Parathyroid adenoma (tissue), 2 donors: ENCODE results near the gene XPC.

Source experiments
- H2AFZ ChIP-seq: fragments of 300-600 bp; sonication (generic); one replicate; pipeline ENCODE4 v1.7.0; 2017; ENCODE audit warnings: antibody characterized with exemption, mild to moderate bottlenecking
- H3K27ac ChIP-seq: fragments of 300-600 bp; sonication (generic); one replicate; pipeline ENCODE4 v1.7.0; 2017
- H3K27me3 ChIP-seq: fragments of 300-600 bp; sonication (generic); one replicate; pipeline ENCODE4 v1.7.0; 2017; ENCODE audit warnings: low read length; ENCODE audit not compliant: control insufficient read depth, insufficient read depth
- H3K36me3 ChIP-seq: fragments of 300-600 bp; sonication (generic); one replicate; pipeline ENCODE4 v1.7.0; 2017; ENCODE audit warnings: low read length; ENCODE audit not compliant: control insufficient read depth, insufficient read depth
- H3K4me1 ChIP-seq: fragments of 300-600 bp; sonication (generic); one replicate; pipeline ENCODE4 v1.7.0; 2017; ENCODE audit warnings: control low read depth
- H3K4me2 ChIP-seq: fragments of 300-600 bp; sonication (generic); one replicate; pipeline ENCODE4 v1.7.0; 2017; ENCODE audit warnings: low read length
- H3K4me3 ChIP-seq: fragments of 300-600 bp; sonication (generic); one replicate; pipeline ENCODE4 v1.7.0; 2017; ENCODE audit warnings: low read depth, low read length
- H3K79me2 ChIP-seq: fragments of 300-600 bp; sonication (generic); one replicate; pipeline ENCODE4 v1.7.0; 2017; ENCODE audit warnings: control low read depth
- H3K9ac ChIP-seq: fragments of 300-600 bp; sonication (generic); one replicate; pipeline ENCODE4 v1.7.0; 2017; ENCODE audit warnings: mild to moderate bottlenecking
- H3K9me3 ChIP-seq: fragments of 300-600 bp; sonication (generic); one replicate; pipeline ENCODE4 v1.7.0; 2017; ENCODE audit warnings: low read length; ENCODE audit not compliant: control insufficient read depth
- TF ChIP-seq, protein P1 (sequence below): fragments of 300-600 bp; sonication (generic); IDR thresholded peaks from one replicate; pipeline ENCODE4 v1.7.0; 2017; ENCODE audit warnings: antibody characterized with exemption, mild to moderate bottlenecking
- donor health status: primary hyperparathyroidism.

XPC gene

DNA sequence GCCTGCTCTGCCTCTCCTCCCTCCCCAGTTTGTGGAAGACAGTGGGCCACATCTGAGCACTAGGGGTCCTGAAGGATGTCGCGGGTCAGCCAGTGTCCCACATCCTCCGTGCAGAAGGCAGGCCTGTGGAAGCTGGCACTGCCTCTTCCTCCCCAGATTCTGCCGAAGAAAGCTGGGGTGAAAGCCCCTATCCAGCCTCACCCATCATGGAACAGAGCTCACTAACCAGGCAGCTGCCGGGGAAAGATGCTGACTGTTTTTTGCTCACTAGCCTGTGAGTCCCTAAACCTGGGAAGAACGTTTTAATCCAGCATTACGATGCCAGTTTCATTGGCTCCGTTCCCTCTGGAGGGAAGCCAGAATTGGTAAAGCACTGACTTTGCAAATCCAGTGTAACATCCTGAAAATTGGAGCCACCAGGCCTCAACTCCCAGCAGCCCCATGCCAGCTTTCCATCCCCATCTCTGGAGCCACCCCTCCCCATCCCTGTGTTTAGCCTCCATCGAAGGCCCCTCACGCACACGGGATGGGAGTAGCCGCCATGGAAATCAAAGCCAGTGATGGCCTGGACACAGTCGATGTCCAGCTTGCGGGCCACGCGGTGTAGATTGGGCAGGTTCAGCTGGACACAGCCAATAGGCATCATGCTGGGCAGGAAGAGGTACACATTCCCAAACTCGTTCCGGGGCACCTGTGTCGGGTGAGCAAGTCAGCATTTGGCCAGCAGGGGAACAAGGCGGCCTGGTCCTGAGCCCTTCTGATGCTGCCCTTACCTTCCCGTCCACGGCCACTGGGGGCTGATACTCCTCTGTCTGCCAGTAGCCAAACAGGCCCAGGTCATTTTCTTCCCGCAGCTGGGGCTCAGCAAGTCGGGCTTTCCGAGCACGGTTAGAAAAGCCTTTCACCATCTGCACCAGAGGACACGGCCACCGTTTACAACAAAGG is 30.1 kb downstream of the XPC start:
- Histone ChIP-seq H3K27ac (no peak overlapping the region), H3K36me3 (no peaks in the 10 kb centered on the region)

GRCh38 chr3:14147617-14148016 is 30.8 kb downstream of the XPC start:
- H3K9ac ChIP-seq: no peak overlapping the region
- H3K79me2 ChIP-seq: no peaks in the 10 kb centered on the region
- no peaks in the 10 kb centered on the region for H3K36me3 ChIP-seq
- H2AFZ ChIP-seq: no peak overlapping the region
- TF ChIP-seq, protein P1, sequence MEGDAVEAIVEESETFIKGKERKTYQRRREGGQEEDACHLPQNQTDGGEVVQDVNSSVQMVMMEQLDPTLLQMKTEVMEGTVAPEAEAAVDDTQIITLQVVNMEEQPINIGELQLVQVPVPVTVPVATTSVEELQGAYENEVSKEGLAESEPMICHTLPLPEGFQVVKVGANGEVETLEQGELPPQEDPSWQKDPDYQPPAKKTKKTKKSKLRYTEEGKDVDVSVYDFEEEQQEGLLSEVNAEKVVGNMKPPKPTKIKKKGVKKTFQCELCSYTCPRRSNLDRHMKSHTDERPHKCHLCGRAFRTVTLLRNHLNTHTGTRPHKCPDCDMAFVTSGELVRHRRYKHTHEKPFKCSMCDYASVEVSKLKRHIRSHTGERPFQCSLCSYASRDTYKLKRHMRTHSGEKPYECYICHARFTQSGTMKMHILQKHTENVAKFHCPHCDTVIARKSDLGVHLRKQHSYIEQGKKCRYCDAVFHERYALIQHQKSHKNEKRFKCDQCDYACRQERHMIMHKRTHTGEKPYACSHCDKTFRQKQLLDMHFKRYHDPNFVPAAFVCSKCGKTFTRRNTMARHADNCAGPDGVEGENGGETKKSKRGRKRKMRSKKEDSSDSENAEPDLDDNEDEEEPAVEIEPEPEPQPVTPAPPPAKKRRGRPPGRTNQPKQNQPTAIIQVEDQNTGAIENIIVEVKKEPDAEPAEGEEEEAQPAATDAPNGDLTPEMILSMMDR: no peak
- no peaks in the 10 kb centered on the region for H3K9me3 ChIP-seq
- no peak overlapping the region for H3K4me2 ChIP-seq
- H3K27me3 ChIP-seq: no peaks in the 10 kb centered on the region
- H3K4me3 ChIP-seq: no peak overlapping the region
- no peak overlapping the region for H3K27ac ChIP-seq
- H3K4me1 ChIP-seq: no peaks in the 10 kb centered on the region

More for the DNA sequence above, 30.1 kb downstream of the XPC start:
- no peak overlapping the region for H2AFZ ChIP-seq
- H3K27me3 ChIP-seq: no peaks in the 10 kb centered on the region
- H3K9ac ChIP-seq: no peak overlapping the region
- H3K4me3 ChIP-seq: no peak overlapping the region
- no peak overlapping the region for H3K4me2 ChIP-seq
- no peaks in the 10 kb centered on the region for H3K4me1 ChIP-seq
- H3K9me3 ChIP-seq: no peaks in the 10 kb centered on the region
- TF ChIP-seq, protein P1: no peak
- no peaks in the 10 kb centered on the region for H3K79me2 ChIP-seq

DNA sequence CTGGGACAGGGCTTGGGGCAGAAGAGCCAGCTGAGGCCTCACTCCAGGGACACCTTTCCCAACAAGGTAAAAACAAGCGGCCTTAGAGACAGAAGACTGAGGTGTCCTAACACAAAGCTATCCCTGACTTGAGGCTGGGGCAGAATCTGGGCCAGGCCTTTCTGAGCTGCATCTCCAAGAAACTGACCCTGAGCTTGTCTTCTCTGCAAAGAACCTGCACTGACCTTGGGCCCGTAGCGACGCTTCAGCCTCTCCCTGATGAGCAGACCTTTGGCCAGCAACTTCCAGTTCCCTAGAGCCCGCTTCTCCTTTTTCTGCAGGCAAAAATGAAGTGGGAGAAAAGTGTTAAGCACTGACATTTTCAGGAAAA is 31.4 kb downstream of the XPC start:
- Histone ChIP-seq H3K4me1 (no peaks in the 10 kb centered on the region), H3K27ac (no peak overlapping the region), H3K4me3 (no peak overlapping the region), H3K36me3 (no peaks in the 10 kb centered on the region), H2AFZ (no peak overlapping the region), H3K9me3 (no peaks in the 10 kb centered on the region), H3K27me3 (no peaks in the 10 kb centered on the region), H3K4me2 (no peak overlapping the region), H3K9ac (no peak overlapping the region), H3K79me2 (no peaks in the 10 kb centered on the region)
- TF ChIP-seq, protein P1: no peak

GRCh38 chr3:14146381-14147065 is 31.9 kb downstream of the XPC start:
- H3K4me3 ChIP-seq: no peak overlapping the region
- TF ChIP-seq, protein P1: no peak
- no peaks in the 10 kb centered on the region for H3K27me3 ChIP-seq
- no peak overlapping the region for H3K9ac ChIP-seq
- H3K4me2 ChIP-seq: no peak overlapping the region
- no peaks in the 10 kb centered on the region for H3K4me1 ChIP-seq
- no peaks in the 10 kb centered on the region for H3K79me2 ChIP-seq
- H3K9me3 ChIP-seq: no peaks in the 10 kb centered on the region
- no peak overlapping the region for H3K27ac ChIP-seq
- H2AFZ ChIP-seq: no peak overlapping the region
- H3K36me3 ChIP-seq: no peaks in the 10 kb centered on the region
